Activated CD8-positive, alpha-beta T cell treated with anti-CD3 and anti-CD28 coated beads for 36 hours (primary cell): Measurements from ENCODE around the gene AMIGO1. TPM values are rescaled to one million over a fixed set of nuclear protein-coding genes. Genes with fewer than 3 reads are reported as not detected.

ENCODE experiments used
- ATAC-seq: fragments of 200-7000 bp; cut with Tn5 transposase; one replicate; pipeline ENCODE4 v1.10.0; 2021; ENCODE audit warnings: mild to moderate bottlenecking, moderate library complexity
- CTCF ChIA-PET: fragments of 350-600 bp; sonication (Branson Sonifier 250); formaldehyde crosslinking; loops from one replicate; lab custom pipeline; 2021; ENCODE audit warnings: antibody characterized with exemption; lab: Charles Lee
- POLR2A ChIA-PET: fragments of 350-600 bp; sonication (Branson Sonifier 250); formaldehyde crosslinking; loops from one replicate; lab custom pipeline; 2021; ENCODE audit warnings: antibody characterized with exemption; lab: Charles Lee
- DNase-seq: peaks from one replicate; pipeline ENCODE4 v3.0.0-alpha.2; 2020
- H3K27ac Mint-ChIP-seq: one replicate; pipeline ENCODE4 v1.8.0; 2021; ENCODE audit warnings: mild to moderate bottlenecking, mixed read lengths
- H3K27me3 Mint-ChIP-seq: one replicate; pipeline ENCODE4 v1.8.0; 2021; ENCODE audit warnings: mixed read lengths
- H3K36me3 Mint-ChIP-seq: one replicate; pipeline ENCODE4 v1.8.0; 2021; ENCODE audit warnings: low read depth, mixed read lengths
- H3K4me1 Mint-ChIP-seq: one replicate; pipeline ENCODE4 v1.8.0; 2021; ENCODE audit warnings: low read depth, mixed read lengths
- H3K4me3 Mint-ChIP-seq: one replicate; pipeline ENCODE4 v1.8.0; 2021; ENCODE audit warnings: mild to moderate bottlenecking, moderate library complexity, mixed read lengths
- H3K9me3 Mint-ChIP-seq: one replicate; pipeline ENCODE4 v1.8.0; 2021; ENCODE audit warnings: mixed read lengths
- CTCF ChIP-seq: fragments of 200-600 bp; IDR thresholded peaks from one replicate; pipeline ENCODE4 v1.8.0; 2022; ENCODE audit warnings: antibody characterized with exemption, mild to moderate bottlenecking
- intact Hi-C: fragments of 100-400 bp; cut with micrococcal nuclease; formaldehyde crosslinking; loops from one replicate; pipeline ENCODE4 v1.10.0; 2022
- total RNA-seq, 2 experiments: library from RNA; stranded (reverse); gene quantifications; one replicate each; pipeline ENCODE4 v1.2.3, GENCODE V29; 2021

AMIGO1 gene
- total RNA-seq, result 1 to 10 TPM; 1.3 to 1.7 TPM

- ATAC-seq, result peak; percentile 71
- TF ChIP-seq CTCF, result no peak
- H3K36me3 Mint-ChIP-seq, result no peaks in the 10 kb centered on the region
- POLR2A ChIA-PET, result interaction anchor here (0.6 to 4.3 kb wide), 11 partner anchors 11 to 394 kb away, joined by 3 to 48 read pairs (median 5); partner anchors contain the start of genes ATXN7L2, CYB561D1 and PSMA5
- peak within 1 kb of the TSS; percentile 78 for H3K4me3 Mint-ChIP-seq
- CTCF ChIA-PET, result interaction anchor here (1.0 to 40.7 kb wide), 7 partner anchors 11 to 84 kb away, joined by 3 to 1390 read pairs (median 8); partner anchors contain the start of genes CYB561D1, GPR61 and PSMA5
- intact Hi-C loops, result no loop called here
- peak within 1 kb of the TSS; percentile 84 for H3K27ac Mint-ChIP-seq
- H3K4me1 Mint-ChIP-seq, result peaks cover 53% of the 10 kb centered on the region
- H3K27me3 Mint-ChIP-seq, result no peaks in the 10 kb centered on the region
- peak; percentile 71 for DNase-seq
- H3K9me3 Mint-ChIP-seq, result no peaks in the 10 kb centered on the region
Observed at GRCh38 chr1:109509176-109510134, at the start of gene AMIGO1. TSS of gene AMIGO1 (minus strand) at chr1:109509727. CDS start at chr1:109508912, 815 bp downstream.

- POLR2A ChIA-PET, result no interaction called here
- peaks cover 74% of the 10 kb centered on the region for H3K4me1 Mint-ChIP-seq
- intact Hi-C loops, result no loop called here
Observed at GRCh38 chr1:109557520-109557919, 48.0 kb upstream of the AMIGO1 start.

GRCh38 chr1:109556563-109556962 lies 47.0 kb upstream of the AMIGO1 start:
- CTCF ChIA-PET, result interaction anchor here (1.6 kb wide), 1 partner anchor 84 kb away, joined by 4 read pairs; no protein-coding TSS in a partner anchor

More at GRCh38 chr1:109557520-109557919, 48.0 kb upstream of the AMIGO1 start:
- ATAC-seq (no peak), DNase-seq (no peak)
- Mint-ChIP-seq H3K9me3 (no peaks in the 10 kb centered on the region), H3K27me3 (no peaks in the 10 kb centered on the region), H3K27ac (no peak overlapping the region), H3K36me3 (no peaks in the 10 kb centered on the region), H3K4me3 (no peak overlapping the region)
- no peak for TF ChIP-seq CTCF
- CTCF ChIA-PET, result interaction anchor here (1.3 to 2.9 kb wide), 2 partner anchors 25 to 82 kb away, joined by 8 to 18 read pairs; no protein-coding TSS in a partner anchor

GRCh38 chr1:109548321-109549267 lies 39.1 kb upstream of the AMIGO1 start, which contains the start of gene GNAI3:
TSS of gene GNAI3 (plus strand) at chr1:109548615. CDS start at chr1:109548721, 106 bp downstream.
- peak; percentile 98 for DNase-seq
- POLR2A ChIA-PET, result interaction anchor here (0.6 to 3.0 kb wide), 27 partner anchors 11 to 463 kb away, joined by 3 to 26 read pairs (median 4); partner anchors contain the start of genes AHCYL1, AMIGO1, AMPD2 and ATXN7L2
- Mint-ChIP-seq H3K27me3 (no peaks in the 10 kb centered on the region), H3K4me1 (peaks cover 40% of the 10 kb centered on the region), H3K4me3 (peak within 1 kb of the TSS; percentile 98), H3K36me3 (peaks cover 4% of the 10 kb centered on the region), H3K27ac (peak within 1 kb of the TSS; percentile 96), H3K9me3 (no peaks in the 10 kb centered on the region)
- CTCF ChIA-PET, result interaction anchor here (0.8 to 3.5 kb wide), 25 partner anchors 11 to 481 kb away, joined by 3 to 39 read pairs (median 6); partner anchors contain the start of genes AHCYL1, ATXN7L2, CYB561D1 and PSMA5
- ATAC-seq, result peak; percentile 95
- no peak for TF ChIP-seq CTCF
- intact Hi-C loops, result loop anchor here (5.0 kb wide), 3 partner anchors 74 to 439 kb away; no protein-coding TSS in a partner anchor

More at GRCh38 chr1:109556563-109556962, 47.0 kb upstream of the AMIGO1 start:
- H3K9me3 Mint-ChIP-seq, result no peaks in the 10 kb centered on the region
- H3K36me3 Mint-ChIP-seq, result no peaks in the 10 kb centered on the region
- no peak overlapping the region for H3K27ac Mint-ChIP-seq
- DNase-seq, result no peak
- H3K27me3 Mint-ChIP-seq, result no peaks in the 10 kb centered on the region
- no peak for TF ChIP-seq CTCF
- H3K4me3 Mint-ChIP-seq, result no peak overlapping the region
- intact Hi-C loops, result no loop called here
- no peak for ATAC-seq
- H3K4me1 Mint-ChIP-seq, result peaks cover 69% of the 10 kb centered on the region
- POLR2A ChIA-PET, result no interaction called here
